Subcutaneous abdominal adipose tissue (tissue), 5 donors: ENCODE results near the gene MEG3.

ENCODE experiments used
- H3K27ac ChIP-seq: one replicate; pipeline ENCODE4 v1.7.0; 2013; ENCODE audit warnings: low read depth, mild to moderate bottlenecking, inconsistent platforms, low read length, moderate library complexity
- H3K27me3 ChIP-seq, 5 donors: one replicate each; pipeline ENCODE4 v1.7.0; 2013; ENCODE audit warnings: low read length in 5 of 5, inconsistent platforms in 1 of 5; ENCODE audit not compliant: control insufficient read depth in 5 of 5, insufficient read depth in 4 of 5
- H3K36me3 ChIP-seq, 5 donors: one replicate each; pipeline ENCODE4 v1.7.0; 2013; ENCODE audit warnings: low read length in 5 of 5; ENCODE audit not compliant: control insufficient read depth in 5 of 5, insufficient read depth in 5 of 5
- H3K4me1 ChIP-seq, 5 donors: one replicate each; pipeline ENCODE4 v1.7.0; 2013; ENCODE audit warnings: low read length in 5 of 5, mild to moderate bottlenecking in 3 of 5, moderate library complexity in 1 of 5; ENCODE audit not compliant: control insufficient read depth in 5 of 5, insufficient read depth in 5 of 5
- H3K4me3 ChIP-seq, 5 donors: one replicate each; pipeline ENCODE4 v1.7.0; 2013; ENCODE audit warnings: low read length in 5 of 5, low read depth in 1 of 5
- H3K9ac ChIP-seq, 5 donors: one replicate each; pipeline ENCODE4 v1.7.0; 2013; ENCODE audit warnings: low read length in 5 of 5, mild to moderate bottlenecking in 4 of 5, moderate library complexity in 3 of 5
- H3K9me3 ChIP-seq, 5 donors: one replicate each; pipeline ENCODE4 v1.7.0; 2013; ENCODE audit warnings: low read length in 5 of 5; ENCODE audit not compliant: control insufficient read depth in 5 of 5
- donor health status: healthy.
- donor health status: healthy.
- donor health status: healthy.
- donor health status: healthy.
- donor health status: healthy.

Gene MEG3

GRCh38 chr14:100844421-100844820 is 18.5 kb downstream of the MEG3 start:
- no peak overlapping the region for H3K9ac ChIP-seq
- no peak overlapping the region for H3K27ac ChIP-seq
- H3K4me3 ChIP-seq = no peak overlapping the region
- peaks cover 0 to 19% (median 5%) of the 10 kb centered on the region in 5 donors for H3K27me3 ChIP-seq
- H3K36me3 ChIP-seq = no peaks in the 10 kb centered on the region
- H3K4me1 ChIP-seq = peaks cover 0 to 3% (median 0%) of the 10 kb centered on the region in 5 donors
- H3K9me3 ChIP-seq = no peaks in the 10 kb centered on the region

- H3K4me1 ChIP-seq = peaks cover 0 to 5% (median 0%) of the 10 kb centered on the region in 5 donors
- no peak overlapping the region for H3K4me3 ChIP-seq
- no peak overlapping the region for H3K9ac ChIP-seq
- no peaks in the 10 kb centered on the region for H3K36me3 ChIP-seq
- no peak overlapping the region for H3K27ac ChIP-seq
- peaks cover 0 to 19% (median 5%) of the 10 kb centered on the region in 5 donors for H3K27me3 ChIP-seq
- H3K9me3 ChIP-seq = no peaks in the 10 kb centered on the region
Observed at GRCh38 chr14:100844846-100845245, 18.9 kb downstream of the MEG3 start.

GRCh38 chr14:100845341-100845740 is 19.4 kb downstream of the MEG3 start:
- no peak overlapping the region for H3K27ac ChIP-seq
- H3K4me1 ChIP-seq = peaks cover 0 to 5% (median 0%) of the 10 kb centered on the region in 5 donors
- no peaks in the 10 kb centered on the region for H3K36me3 ChIP-seq
- no peak overlapping the region for H3K4me3 ChIP-seq
- H3K9me3 ChIP-seq = no peaks in the 10 kb centered on the region
- H3K27me3 ChIP-seq = peaks cover 0 to 19% (median 5%) of the 10 kb centered on the region in 5 donors
- H3K9ac ChIP-seq = no peak overlapping the region

GRCh38 chr14:100846309-100846859 is 20.5 kb downstream of the MEG3 start:
- Histone ChIP-seq H3K4me1 (peaks cover 0 to 5% (median 3%) of the 10 kb centered on the region in 5 donors), H3K27me3 (peaks cover 0 to 17% (median 4%) of the 10 kb centered on the region in 5 donors), H3K4me3 (no peak overlapping the region), H3K9ac (no peak overlapping the region), H3K9me3 (no peaks in the 10 kb centered on the region), H3K36me3 (no peaks in the 10 kb centered on the region), H3K27ac (no peak overlapping the region)

- Histone ChIP-seq H3K9me3 (no peaks in the 10 kb centered on the region), H3K4me3 (peak overlapping the region in 1 of 5 donors; percentile 23), H3K9ac (no peak overlapping the region), H3K27ac (no peak overlapping the region), H3K27me3 (peaks cover 0 to 5% (median 0%) of the 10 kb centered on the region in 5 donors), H3K4me1 (peaks cover 0 to 5% (median 3%) of the 10 kb centered on the region in 5 donors), H3K36me3 (no peaks in the 10 kb centered on the region)
Observed at GRCh38 chr14:100849115-100849781, 23.3 kb downstream of the MEG3 start.

GRCh38 chr14:100850841-100851585 is 25.1 kb downstream of the MEG3 start:
- Histone ChIP-seq H3K4me1 (peaks cover 0 to 5% (median 3%) of the 10 kb centered on the region in 5 donors), H3K27ac (no peak overlapping the region), H3K36me3 (no peaks in the 10 kb centered on the region), H3K27me3 (peaks cover 0 to 2% (median 0%) of the 10 kb centered on the region in 5 donors), H3K4me3 (no peak overlapping the region), H3K9me3 (no peaks in the 10 kb centered on the region), H3K9ac (no peak overlapping the region)

DNA sequence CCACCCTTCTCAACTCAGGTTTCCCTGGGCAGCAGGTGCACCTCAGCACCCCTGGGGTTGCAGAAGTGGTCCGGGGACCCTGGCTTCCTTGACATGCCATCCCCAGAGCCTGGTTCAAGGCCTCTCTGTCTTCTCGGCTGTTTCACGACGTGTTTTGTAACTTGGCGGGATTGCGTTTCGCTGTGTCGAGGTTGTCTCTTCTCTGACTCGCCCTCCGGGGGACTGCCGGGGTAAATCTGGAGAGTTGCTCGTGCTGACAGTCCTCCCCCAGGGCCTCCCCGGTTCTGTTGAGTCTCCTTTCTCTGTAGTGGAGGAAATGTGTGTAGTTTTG is 25.6 kb downstream of the MEG3 start:
- Histone ChIP-seq H3K4me1 (peaks cover 0 to 5% (median 3%) of the 10 kb centered on the region in 5 donors), H3K4me3 (no peak overlapping the region), H3K9ac (no peak overlapping the region), H3K9me3 (no peaks in the 10 kb centered on the region), H3K36me3 (no peaks in the 10 kb centered on the region), H3K27ac (no peak overlapping the region), H3K27me3 (peaks cover 0 to 3% (median 0%) of the 10 kb centered on the region in 5 donors)

DNA sequence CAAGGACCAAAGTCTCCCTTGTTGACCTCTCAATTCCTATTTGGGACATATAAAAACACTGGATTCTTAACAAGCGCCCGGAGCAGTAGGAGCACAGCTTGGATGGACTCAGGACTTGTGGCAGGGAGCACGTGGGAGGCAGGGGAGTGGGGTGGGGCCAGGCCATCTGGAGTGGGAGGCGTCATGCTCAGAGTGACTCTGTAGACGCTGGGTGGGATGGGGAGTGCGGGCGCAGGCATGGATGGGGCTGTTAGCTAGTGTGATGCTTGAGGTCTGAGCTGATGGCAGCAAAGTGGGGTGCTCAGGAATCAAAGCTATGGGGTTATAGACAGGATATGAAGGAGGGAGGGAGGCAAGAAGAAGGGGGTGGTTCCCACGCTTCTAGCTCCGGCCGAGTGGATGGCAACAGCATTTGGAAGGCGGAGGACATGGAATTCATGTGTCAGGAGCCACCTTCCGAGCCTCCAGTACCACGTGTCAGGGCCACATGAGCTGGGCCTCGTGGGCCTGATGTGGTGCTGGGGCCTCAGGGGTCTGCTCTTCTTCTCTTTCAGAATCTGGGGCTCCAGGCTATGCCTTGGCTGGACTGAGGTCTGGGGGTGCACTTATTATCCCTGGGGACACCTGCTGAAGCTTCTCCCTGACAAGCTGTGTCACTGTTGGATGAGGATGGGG is 26.2 kb downstream of the MEG3 start:
- Histone ChIP-seq H3K27ac (no peak overlapping the region), H3K27me3 (peaks cover 0 to 3% (median 0%) of the 10 kb centered on the region in 5 donors), H3K9ac (no peak overlapping the region), H3K36me3 (no peaks in the 10 kb centered on the region), H3K9me3 (no peaks in the 10 kb centered on the region), H3K4me3 (no peak overlapping the region), H3K4me1 (peaks cover 0 to 5% (median 3%) of the 10 kb centered on the region in 5 donors)

- Histone ChIP-seq H3K9me3 (no peaks in the 10 kb centered on the region), H3K27me3 (peaks cover 0 to 10% (median 6%) of the 10 kb centered on the region in 5 donors), H3K36me3 (no peaks in the 10 kb centered on the region), H3K4me1 (peaks cover 0 to 3% (median under 1%) of the 10 kb centered on the region in 5 donors), H3K9ac (no peak overlapping the region), H3K27ac (no peak overlapping the region), H3K4me3 (no peak overlapping the region)
Observed at GRCh38 chr14:100854435-100854834, 28.5 kb downstream of the MEG3 start.
